Urinary bladder (tissue), 4 donors: ENCODE data around the gene KCNJ3. TPM values are rescaled to one million over a fixed set of nuclear protein-coding genes. Genes with fewer than 3 reads are reported as not detected.

Experiments used
- DNase-seq: peaks from one replicate; pipeline ENCODE4 v3.0.0-alpha.2; 2015; ENCODE audit errors: extremely low spot score
- H3K27ac ChIP-seq: one replicate; pipeline ENCODE4 v1.5.1; 2013; ENCODE audit warnings: low read depth, mild to moderate bottlenecking, moderate library complexity
- H3K36me3 ChIP-seq: one replicate; pipeline ENCODE4 v1.6.1; 2013; ENCODE audit warnings: mild to moderate bottlenecking, moderate library complexity; ENCODE audit not compliant: insufficient read depth
- H3K4me1 ChIP-seq: one replicate; pipeline ENCODE4 v1.6.1; 2013; ENCODE audit warnings: mild to moderate bottlenecking, moderate library complexity; ENCODE audit not compliant: insufficient read depth
- H3K4me3 ChIP-seq: one replicate; pipeline ENCODE4 v1.5.1; 2013; ENCODE audit warnings: low read depth, low read length
- WGBS: extraction: QIAGEN DNeasy Blood & Tissue Kit; methylation state at CpG from one replicate; pipeline ENCODE4 v1.1.7; 2013; 5-methylcytosine and 5-hydroxymethylcytosine counted together
- polyA plus RNA-seq: library from polyadenylated mRNA; stranded (reverse); fragments of 200-250 nt; gene quantifications from one replicate; pipeline ENCODE4 v1.2.3, GENCODE V29; 2013
- total RNA-seq: library from RNA; depleted of rRNA; stranded (reverse); fragments of >200 nt; gene quantifications from one replicate; pipeline ENCODE4 v1.2.3, GENCODE V29; 2014
- donor health status: healthy with polysubstance abuse.
- donor health status: healthy.

The KCNJ3 gene, protein sequence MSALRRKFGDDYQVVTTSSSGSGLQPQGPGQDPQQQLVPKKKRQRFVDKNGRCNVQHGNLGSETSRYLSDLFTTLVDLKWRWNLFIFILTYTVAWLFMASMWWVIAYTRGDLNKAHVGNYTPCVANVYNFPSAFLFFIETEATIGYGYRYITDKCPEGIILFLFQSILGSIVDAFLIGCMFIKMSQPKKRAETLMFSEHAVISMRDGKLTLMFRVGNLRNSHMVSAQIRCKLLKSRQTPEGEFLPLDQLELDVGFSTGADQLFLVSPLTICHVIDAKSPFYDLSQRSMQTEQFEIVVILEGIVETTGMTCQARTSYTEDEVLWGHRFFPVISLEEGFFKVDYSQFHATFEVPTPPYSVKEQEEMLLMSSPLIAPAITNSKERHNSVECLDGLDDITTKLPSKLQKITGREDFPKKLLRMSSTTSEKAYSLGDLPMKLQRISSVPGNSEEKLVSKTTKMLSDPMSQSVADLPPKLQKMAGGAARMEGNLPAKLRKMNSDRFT
- total RNA-seq (2.3 TPM), polyA plus RNA-seq (0.52 TPM)

DNA sequence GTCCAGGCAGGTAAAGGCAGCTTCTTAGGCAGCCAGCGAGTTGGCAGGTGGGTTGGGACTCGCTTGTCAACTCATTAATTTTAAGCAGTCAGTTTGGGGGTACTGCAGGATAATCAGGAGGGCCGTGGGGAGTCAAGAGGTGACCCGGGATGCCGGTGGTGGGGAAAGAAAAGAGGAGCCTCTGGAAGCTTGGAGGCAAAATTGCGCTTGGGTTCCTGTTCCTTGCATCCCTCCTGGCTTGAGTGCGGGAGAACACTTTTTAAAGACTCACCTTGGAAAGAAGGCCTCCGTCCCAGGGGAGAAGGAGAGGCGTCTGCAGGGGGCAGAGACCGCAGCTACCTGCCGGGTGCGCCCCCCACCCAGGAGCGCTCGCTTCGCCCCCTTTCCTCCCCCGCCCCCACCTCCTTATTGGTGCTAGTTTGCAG is at the start of gene KCNJ3:
KCNJ3 (plus strand) TSS at position 400 of the 425 bp plus-strand sequence. CDS start 81 bp downstream, outside the sequence.
- Histone ChIP-seq H3K27ac (no peak within 1 kb of the TSS), H3K4me3 (peak within 1 kb of the TSS; percentile 47), H3K4me1 (no peaks in the 10 kb centered on the region), H3K36me3 (no peaks in the 10 kb centered on the region)
- DNase-seq = no peak
- WGBS = under 1% methylated on average over 16 of the region's 16 CpGs

DNA sequence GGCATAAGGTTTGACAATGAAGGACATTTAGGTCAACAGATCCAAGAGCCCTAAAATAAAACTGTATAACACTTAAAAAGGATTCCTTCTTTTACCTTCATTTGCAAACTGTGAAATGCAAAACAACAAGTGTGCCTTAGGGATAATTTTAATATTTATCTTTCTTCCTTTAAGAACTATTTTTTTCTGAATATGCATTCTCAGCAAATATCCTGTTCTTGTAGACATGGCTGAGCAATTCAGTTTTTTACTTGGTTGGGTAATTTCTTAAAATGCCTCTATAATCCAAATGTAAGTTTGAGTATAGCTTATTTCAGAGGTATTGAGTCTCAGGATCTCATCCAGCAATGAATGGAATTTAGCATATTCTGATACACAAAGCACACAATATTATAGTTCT is 43.0 kb upstream of the KCNJ3 start:
- H3K4me3 ChIP-seq = no peak overlapping the region
- DNase-seq = no peak
- no peaks in the 10 kb centered on the region for H3K4me1 ChIP-seq
- no peaks in the 10 kb centered on the region for H3K36me3 ChIP-seq
- no peak overlapping the region for H3K27ac ChIP-seq

GRCh38 chr2:154658854-154659253 is 39.6 kb upstream of the KCNJ3 start:
- H3K36me3 ChIP-seq = no peaks in the 10 kb centered on the region
- no peak overlapping the region for H3K27ac ChIP-seq
- 88% methylated on average over 1 of the region's 1 CpG for WGBS
- no peak for DNase-seq
- H3K4me1 ChIP-seq = no peaks in the 10 kb centered on the region
- H3K4me3 ChIP-seq = no peak overlapping the region

DNA sequence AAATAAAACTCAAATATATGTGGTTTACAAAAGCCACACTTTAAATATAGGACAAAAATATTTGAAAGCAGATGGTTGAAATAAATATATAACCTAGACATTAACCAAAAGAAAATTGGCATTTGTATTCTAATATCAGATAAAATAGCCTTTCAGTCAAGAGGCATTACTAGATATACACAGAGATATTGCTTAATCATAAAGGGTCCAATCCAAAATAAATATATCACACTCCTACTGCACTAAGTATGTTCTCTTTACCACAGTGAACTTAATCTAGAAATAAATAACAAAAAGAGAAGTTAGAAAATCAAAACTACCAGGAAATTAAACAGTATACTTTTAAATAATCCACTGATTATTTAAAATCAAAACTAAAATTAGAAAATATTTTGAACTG is 34.2 kb upstream of the KCNJ3 start:
- Histone ChIP-seq H3K27ac (no peak overlapping the region), H3K4me3 (no peak overlapping the region), H3K4me1 (no peaks in the 10 kb centered on the region), H3K36me3 (no peaks in the 10 kb centered on the region)
- no peak for DNase-seq

- no peak for DNase-seq
- 60% methylated on average over 1 of the region's 1 CpG for WGBS
- H3K27ac ChIP-seq = no peak overlapping the region
- no peak overlapping the region for H3K4me3 ChIP-seq
- H3K36me3 ChIP-seq = no peaks in the 10 kb centered on the region
- no peaks in the 10 kb centered on the region for H3K4me1 ChIP-seq
Observed at GRCh38 chr2:154670083-154670482, 28.4 kb upstream of the KCNJ3 start.

GRCh38 chr2:154673694-154674093 is 24.8 kb upstream of the KCNJ3 start:
- no peaks in the 10 kb centered on the region for H3K4me1 ChIP-seq
- no peak overlapping the region for H3K27ac ChIP-seq
- WGBS = 76% methylated on average over 3 of the region's 3 CpGs
- no peak for DNase-seq
- H3K36me3 ChIP-seq = no peaks in the 10 kb centered on the region
- no peak overlapping the region for H3K4me3 ChIP-seq

DNA sequence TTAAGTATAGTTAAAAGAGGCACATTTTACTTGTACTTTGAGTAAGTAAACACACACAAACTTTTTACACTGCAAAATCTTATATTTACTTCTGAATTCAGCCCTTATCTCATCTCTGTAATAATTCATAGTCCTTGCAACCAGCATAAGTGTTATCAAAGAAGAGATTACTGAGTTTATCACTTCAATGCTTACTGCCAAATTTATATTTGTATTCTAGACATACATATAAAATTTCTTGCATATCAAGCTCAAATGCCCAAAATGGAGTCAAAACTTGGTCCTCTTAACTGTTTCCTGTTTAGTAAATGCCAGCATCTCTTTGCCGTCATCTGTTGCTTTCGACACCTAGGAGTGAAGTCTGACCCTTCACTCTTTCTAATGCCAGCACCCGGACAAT is 21.1 kb upstream of the KCNJ3 start:
- Histone ChIP-seq H3K4me3 (no peak overlapping the region), H3K36me3 (no peaks in the 10 kb centered on the region), H3K4me1 (no peaks in the 10 kb centered on the region), H3K27ac (no peak overlapping the region)
- 57% methylated on average over 3 of the region's 3 CpGs for WGBS
- no peak for DNase-seq

- 77% methylated on average over 2 of the region's 2 CpGs for WGBS
- H3K4me3 ChIP-seq = no peak overlapping the region
- DNase-seq = no peak
- H3K4me1 ChIP-seq = no peaks in the 10 kb centered on the region
- H3K27ac ChIP-seq = no peak overlapping the region
- H3K36me3 ChIP-seq = no peaks in the 10 kb centered on the region
Observed at GRCh38 chr2:154681741-154682140, 16.8 kb upstream of the KCNJ3 start.

DNA sequence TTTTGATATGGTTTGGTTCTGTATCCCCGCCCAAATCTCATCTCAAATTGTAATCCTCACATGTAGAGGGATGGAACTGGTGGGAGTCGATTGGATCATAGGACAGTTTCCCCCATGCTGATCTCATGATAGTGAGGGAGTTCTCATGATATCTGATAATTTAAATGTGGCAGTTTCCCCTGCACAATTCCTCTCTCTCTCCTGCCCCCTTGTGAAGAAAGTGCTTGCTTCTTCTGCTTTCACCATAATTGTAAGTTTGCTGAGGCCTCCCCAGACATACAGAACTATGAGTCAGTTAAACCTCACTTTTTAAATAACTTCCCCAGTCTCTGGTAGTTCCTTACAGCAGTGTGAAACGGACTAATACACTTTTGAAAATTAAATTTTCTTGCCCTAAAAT is 12.3 kb upstream of the KCNJ3 start:
- no peak for DNase-seq
- 81% methylated on average over 3 of the region's 3 CpGs for WGBS
- no peaks in the 10 kb centered on the region for H3K4me1 ChIP-seq
- H3K36me3 ChIP-seq = no peaks in the 10 kb centered on the region
- H3K4me3 ChIP-seq = no peak overlapping the region
- no peak overlapping the region for H3K27ac ChIP-seq

DNA sequence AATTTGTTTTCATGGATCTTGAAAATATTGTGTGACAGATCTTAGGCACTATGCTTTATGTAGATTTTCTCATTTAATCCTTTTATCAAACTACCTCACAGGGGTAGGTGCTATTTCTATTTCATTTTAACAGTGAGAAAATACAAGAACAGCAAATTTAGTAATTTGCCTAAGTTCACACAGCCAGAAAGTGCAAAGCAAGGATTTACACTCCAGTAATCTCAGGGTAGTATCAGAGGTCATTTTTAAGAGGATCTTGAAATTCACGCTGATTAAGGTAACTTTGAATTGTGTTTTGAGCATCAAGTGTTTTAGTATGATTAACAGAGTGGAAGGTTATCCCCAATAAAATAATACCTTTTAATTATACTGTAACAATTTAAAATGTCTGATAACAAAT is 10.1 kb upstream of the KCNJ3 start:
- WGBS = 91% methylated on average over 1 of the region's 1 CpG
- DNase-seq = no peak
- H3K4me1 ChIP-seq = no peaks in the 10 kb centered on the region
- no peaks in the 10 kb centered on the region for H3K36me3 ChIP-seq
- no peak overlapping the region for H3K27ac ChIP-seq
- H3K4me3 ChIP-seq = no peak overlapping the region

- WGBS = 61% methylated on average over 1 of the region's 1 CpG
Observed at GRCh38 chr2:154689158-154689557, 9.3 kb upstream of the KCNJ3 start.

DNA sequence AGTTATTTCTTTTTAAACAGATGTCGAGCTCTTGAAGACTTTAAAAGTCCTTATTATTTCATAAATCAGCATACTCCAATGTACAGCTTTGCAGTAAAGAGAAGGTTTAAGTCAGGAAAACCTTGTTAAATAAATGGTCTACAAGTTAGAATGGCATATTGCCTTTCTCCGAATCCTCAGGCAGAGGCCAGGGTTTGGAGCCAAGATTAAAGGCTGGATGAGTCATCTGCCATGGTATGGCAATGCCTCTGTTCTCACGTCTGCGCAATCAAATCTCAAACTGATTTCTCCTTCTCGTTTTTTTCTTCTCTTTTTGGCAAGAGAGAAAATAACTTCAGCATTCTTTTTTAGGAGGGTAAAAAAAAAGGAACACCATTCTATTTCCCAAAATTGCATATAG is 5.6 kb upstream of the KCNJ3 start:
- no peak overlapping the region for H3K4me3 ChIP-seq
- no peaks in the 10 kb centered on the region for H3K36me3 ChIP-seq
- DNase-seq = no peak
- H3K4me1 ChIP-seq = no peaks in the 10 kb centered on the region
- 33% methylated on average over 5 of the region's 5 CpGs for WGBS
- no peak overlapping the region for H3K27ac ChIP-seq

More at GRCh38 chr2:154689158-154689557, 9.3 kb upstream of the KCNJ3 start:
- H3K4me3 ChIP-seq = no peak overlapping the region
- no peak overlapping the region for H3K27ac ChIP-seq
- H3K4me1 ChIP-seq = no peaks in the 10 kb centered on the region
- DNase-seq = no peak
- H3K36me3 ChIP-seq = no peaks in the 10 kb centered on the region

DNA sequence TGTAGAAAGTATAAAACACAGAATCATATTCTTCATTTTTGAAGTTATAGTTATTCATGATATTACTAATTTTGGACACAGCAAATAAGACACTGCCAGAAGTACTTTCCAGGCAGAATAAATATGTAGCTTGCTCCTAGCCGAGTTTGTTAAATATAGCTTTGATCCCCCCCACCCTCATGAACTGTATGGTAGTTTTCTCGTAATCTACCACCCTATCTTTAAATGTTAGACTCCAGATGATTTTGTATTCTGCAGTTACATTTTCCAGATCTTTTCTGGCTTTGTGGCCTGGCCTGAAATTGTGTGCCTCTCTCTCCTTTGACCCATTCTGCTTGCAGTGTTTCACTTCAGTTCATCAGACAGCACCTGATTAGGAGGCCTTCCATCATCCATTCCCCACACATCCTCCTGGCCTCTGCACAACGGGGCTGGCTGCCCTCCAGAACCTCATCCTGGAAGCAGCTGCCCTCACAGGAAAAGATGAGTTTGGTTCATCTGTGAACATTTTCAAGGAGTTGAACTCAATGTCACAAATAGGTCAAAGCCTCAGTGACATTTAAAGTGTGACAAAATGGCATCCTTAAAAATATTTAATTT is 4.7 kb upstream of the KCNJ3 start:
- DNase-seq = no peak
- H3K27ac ChIP-seq = no peak overlapping the region
- WGBS = 43% methylated on average over 3 of the region's 3 CpGs

GRCh38 chr2:154694881-154695280 is 3.6 kb upstream of the KCNJ3 start:
- H3K36me3 ChIP-seq = no peaks in the 10 kb centered on the region
- H3K4me1 ChIP-seq = no peaks in the 10 kb centered on the region
- DNase-seq = no peak
- no peak overlapping the region for H3K4me3 ChIP-seq
- no peak overlapping the region for H3K27ac ChIP-seq
- WGBS = 90% methylated on average over 3 of the region's 3 CpGs

More for the DNA sequence above, 4.7 kb upstream of the KCNJ3 start:
- Histone ChIP-seq H3K4me1 (no peaks in the 10 kb centered on the region), H3K4me3 (no peak overlapping the region), H3K36me3 (no peaks in the 10 kb centered on the region)
